GM18858 (cell line): Measurements from ENCODE around the gene C2CD4C.
"Not testable (repeated sequence)": the region's sequence is repeated elsewhere in the genome, so short reads cannot be mapped to it uniquely, and the experiment has no call there.

Experiments used
- ATAC-seq: cut with Tn5 transposase; IDR thresholded peaks from one replicate; pipeline ENCODE4 v1.9.1; 2021; ENCODE audit not compliant: unreplicated experiment

C2CD4C gene

GRCh38 chr19:369256-369655 lies 39.7 kb downstream of the C2CD4C start:
- ATAC-seq: no peak

DNA sequence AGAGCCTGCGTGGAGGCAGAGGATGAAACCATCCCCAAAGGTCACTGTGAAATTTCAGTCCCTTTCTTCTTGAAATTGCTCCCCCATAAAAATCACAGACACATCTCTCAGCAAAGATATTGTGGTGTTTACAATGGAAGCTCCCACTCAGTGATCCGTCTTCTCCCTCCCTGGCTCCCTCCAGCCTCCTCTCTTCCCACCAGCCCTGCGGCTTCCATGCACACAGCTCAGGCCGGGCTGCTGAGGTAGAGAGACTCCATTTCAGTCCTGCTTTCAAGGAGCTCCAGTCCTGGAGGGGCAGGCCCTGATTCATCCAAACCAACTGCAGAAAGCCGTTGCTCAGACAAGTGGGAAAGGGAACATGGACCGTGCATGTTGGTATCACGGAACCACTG lies 40.3 kb downstream of the C2CD4C start:
- no peak for ATAC-seq

- no peak for ATAC-seq
Measured at GRCh38 chr19:367963-368629, 40.9 kb downstream of the C2CD4C start.

GRCh38 chr19:367561-367960 lies 41.4 kb downstream of the C2CD4C start:
- ATAC-seq: no peak

DNA sequence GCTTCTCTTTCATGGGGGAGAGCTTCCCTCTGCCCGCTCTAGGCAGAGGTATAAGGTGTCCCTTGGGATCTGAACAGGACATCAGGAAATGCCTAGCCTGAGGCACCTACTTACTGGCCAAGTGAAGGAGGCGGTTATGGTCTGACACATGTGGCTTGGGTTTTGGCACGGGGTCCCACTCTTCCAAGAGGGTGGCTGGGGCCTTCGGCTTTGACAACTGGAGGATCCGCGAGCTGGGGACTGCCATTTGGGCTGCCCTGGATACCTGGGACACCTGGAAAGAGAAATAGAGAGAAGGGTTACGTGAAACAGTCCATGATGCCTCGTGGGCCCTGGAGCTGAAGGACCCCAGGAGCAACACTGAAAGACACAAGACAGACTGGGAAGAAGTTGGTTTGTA lies 42.0 kb downstream of the C2CD4C start:
- ATAC-seq: no peak

DNA sequence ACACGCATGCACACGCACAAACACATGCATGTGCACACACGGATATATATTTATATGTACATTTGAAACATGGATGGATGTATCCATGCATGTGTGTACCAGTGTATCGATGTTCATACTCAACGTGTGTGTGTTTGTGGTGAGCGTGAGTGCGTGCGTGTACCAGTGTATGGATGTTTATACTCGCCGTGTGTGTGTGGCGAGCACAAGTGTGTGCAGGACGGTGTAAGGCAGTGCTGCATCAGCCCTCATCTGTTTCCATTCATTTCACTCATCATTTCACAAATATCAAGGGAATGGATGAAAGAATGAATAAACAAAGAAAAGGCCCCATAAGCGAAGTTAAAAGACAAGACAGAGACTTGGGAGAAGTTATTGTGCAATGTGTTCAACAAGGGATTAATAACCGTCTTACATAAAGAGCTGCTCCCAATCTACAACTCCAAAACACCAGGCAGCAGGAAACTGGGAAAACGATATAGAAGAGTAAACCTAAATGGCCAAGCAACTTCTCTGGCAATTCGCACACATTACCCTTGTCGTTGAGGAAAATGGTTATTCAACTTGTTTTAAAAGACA lies 42.7 kb downstream of the C2CD4C start:
- no peak for ATAC-seq

GRCh38 chr19:364496-365287 lies 44.3 kb downstream of the C2CD4C start:
- no peak for ATAC-seq

DNA sequence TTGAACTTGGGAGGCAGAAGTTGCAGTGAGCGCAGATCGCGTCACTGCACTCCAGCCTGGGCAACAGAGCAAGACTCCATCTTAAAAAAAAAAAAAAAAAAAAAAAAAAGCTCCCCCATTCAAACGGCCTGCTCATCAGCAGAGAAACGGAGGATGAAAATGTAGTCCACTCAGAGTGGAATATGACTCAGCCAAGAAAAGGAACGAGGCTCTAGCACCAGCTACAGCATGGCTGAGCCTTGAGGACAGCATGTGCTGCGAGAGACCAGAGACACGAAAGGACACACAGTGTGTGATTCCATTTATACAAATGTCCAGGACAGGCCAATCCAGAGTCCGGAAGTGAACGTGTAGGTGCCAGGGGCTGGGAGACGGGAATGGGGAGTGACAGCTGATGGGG lies 46.3 kb downstream of the C2CD4C start:
- no peak for ATAC-seq

GRCh38 chr19:362154-362553 lies 46.8 kb downstream of the C2CD4C start:
- ATAC-seq: no peak

DNA sequence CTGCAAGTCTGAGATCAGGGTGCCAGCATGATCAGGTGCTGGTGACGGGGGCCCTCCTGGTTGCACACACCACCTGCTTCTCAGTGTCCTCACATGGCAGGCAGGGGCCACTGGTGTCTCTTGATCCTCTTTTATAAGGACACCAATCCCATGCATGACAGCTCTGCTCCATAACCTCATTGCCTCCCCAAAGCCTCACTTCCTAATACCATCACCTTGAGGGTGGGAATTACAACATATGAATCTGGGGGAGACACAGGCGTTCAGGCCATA lies 49.4 kb downstream of the C2CD4C start:
- ATAC-seq: no peak

DNA sequence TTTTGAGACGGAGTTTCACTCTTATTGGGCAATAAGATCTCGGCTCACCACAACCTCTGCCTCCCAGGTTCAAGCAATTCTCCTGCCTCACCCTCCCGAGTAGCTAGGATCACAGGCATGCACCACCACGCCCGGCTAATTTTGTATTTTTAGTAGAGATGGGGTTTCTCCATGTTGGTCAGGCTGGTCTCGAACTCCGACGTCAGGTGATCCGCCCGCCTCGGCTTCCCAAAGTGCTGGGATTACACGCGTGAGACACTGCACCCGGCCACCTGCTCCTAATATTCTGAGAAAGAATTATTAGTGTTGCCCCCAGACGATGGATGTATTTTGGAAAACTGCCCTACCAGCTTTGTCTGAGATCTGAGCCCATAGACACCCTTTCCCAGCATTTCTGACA lies 53.4 kb downstream of the C2CD4C start:
- not testable (repeated sequence) for ATAC-seq
